ENCODE results near the gene RNF182. TPM values are rescaled to one million over a fixed set of nuclear protein-coding genes. Genes with fewer than 3 reads are reported as not detected.
"Not testable (repeated sequence)": the region's sequence is repeated elsewhere in the genome, so short reads cannot be mapped to it uniquely, and the experiment has no call there.

Gene RNF182
- total RNA-seq, 1 donor from 2014 or later, result 6.1 TPM

- Histone ChIP-seq H3K27me3 (no peaks in the 10 kb centered on the region), H3K4me3 (no peak overlapping the region), H3K36me3 (no peaks in the 10 kb centered on the region), H3K4me1 (no peaks in the 10 kb centered on the region), H3K27ac (no peak overlapping the region), H3K9me3 (no peaks in the 10 kb centered on the region)
- ATAC-seq, result no peak
- DNase-seq, result no peak
- TF ChIP-seq CTCF (IDR thresholded peaks at IDR 0.05), result no peak
- intact Hi-C loops (cut with DNase I), result no loop called here
Measured at GRCh38 chr6:14017626-14018475, 93.1 kb downstream of the RNF182 start.

GRCh38 chr6:14018559-14018958 lies 93.8 kb downstream of the RNF182 start:
- H3K4me3 ChIP-seq; ATAC-seq; DNase-seq; intact Hi-C loops (cut with DNase I); H3K4me1 ChIP-seq; H3K27me3 ChIP-seq; H3K27ac ChIP-seq; H3K9me3 ChIP-seq; H3K36me3 ChIP-seq: not testable (repeated sequence)

GRCh38 chr6:14020551-14020950 lies 95.8 kb downstream of the RNF182 start:
- no peaks in the 10 kb centered on the region for H3K9me3 ChIP-seq
- intact Hi-C loops (cut with DNase I), result no loop called here
- ATAC-seq (no peak), DNase-seq (no peak)
- no peaks in the 10 kb centered on the region for H3K4me1 ChIP-seq
- no peak overlapping the region for H3K4me3 ChIP-seq
- TF ChIP-seq CTCF (IDR thresholded peaks at IDR 0.05), result no peak
- no peaks in the 10 kb centered on the region for H3K27me3 ChIP-seq
- no peaks in the 10 kb centered on the region for H3K36me3 ChIP-seq
- H3K27ac ChIP-seq, result no peak overlapping the region

- TF ChIP-seq CTCF (IDR thresholded peaks at IDR 0.05), result no peak
- Histone ChIP-seq H3K4me1 (no peaks in the 10 kb centered on the region), H3K4me3 (no peak overlapping the region), H3K36me3 (no peaks in the 10 kb centered on the region), H3K27ac (no peak overlapping the region), H3K27me3 (no peaks in the 10 kb centered on the region), H3K9me3 (no peaks in the 10 kb centered on the region)
- DNase-seq (no peak), ATAC-seq (no peak)
- intact Hi-C loops (cut with DNase I), result no loop called here
Measured at GRCh38 chr6:14021449-14021848, 96.7 kb downstream of the RNF182 start.

GRCh38 chr6:14022673-14023072 lies 97.9 kb downstream of the RNF182 start:
- intact Hi-C loops (cut with DNase I), result no loop called here
- DNase-seq, result no peak
- Histone ChIP-seq H3K27me3 (no peaks in the 10 kb centered on the region), H3K4me3 (no peak overlapping the region), H3K27ac (no peak overlapping the region), H3K36me3 (no peaks in the 10 kb centered on the region), H3K9me3 (no peaks in the 10 kb centered on the region), H3K4me1 (no peaks in the 10 kb centered on the region)
- ATAC-seq, result no peak
- TF ChIP-seq CTCF (IDR thresholded peaks at IDR 0.05), result no peak

- intact Hi-C loops (cut with DNase I), result no loop called here
- ATAC-seq, result no peak
- Histone ChIP-seq H3K4me1 (no peaks in the 10 kb centered on the region), H3K4me3 (no peak overlapping the region), H3K27me3 (no peaks in the 10 kb centered on the region), H3K36me3 (no peaks in the 10 kb centered on the region), H3K9me3 (no peaks in the 10 kb centered on the region), H3K27ac (no peak overlapping the region)
- no peak for TF ChIP-seq CTCF (IDR thresholded peaks at IDR 0.05)
- no peak for DNase-seq
Measured at GRCh38 chr6:14023855-14024254, 99.1 kb downstream of the RNF182 start.
